ENCODE measurements around the gene PAX5. TPM values are rescaled to one million over a fixed set of nuclear protein-coding genes. Genes with fewer than 3 reads are reported as not detected.

The PAX5 gene
- total RNA-seq, 3 donors from 2014 or later, result 0.29 to 0.32 TPM; not detected in 1

DNA sequence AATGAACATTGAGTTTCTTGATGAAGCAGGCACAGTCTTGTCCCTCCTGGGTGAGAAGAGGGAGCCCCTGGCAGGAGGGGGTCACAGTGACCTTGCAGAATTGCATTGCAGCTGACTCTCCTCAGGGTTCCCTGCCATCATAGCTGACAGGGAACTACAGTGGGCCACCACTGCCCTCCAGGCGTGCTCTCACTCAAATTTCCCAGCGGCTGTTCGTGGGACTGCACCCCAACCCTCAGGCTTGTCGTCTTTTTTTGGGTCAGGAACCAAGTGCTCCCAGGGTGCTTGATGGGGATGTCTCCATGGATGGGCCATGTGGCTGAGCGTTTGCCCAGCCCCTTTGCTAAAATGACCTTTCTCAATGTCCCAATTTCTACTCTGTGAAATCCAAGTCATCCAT, 245.5 kb downstream of the PAX5 start:
- TF ChIP-seq, protein P1, sequence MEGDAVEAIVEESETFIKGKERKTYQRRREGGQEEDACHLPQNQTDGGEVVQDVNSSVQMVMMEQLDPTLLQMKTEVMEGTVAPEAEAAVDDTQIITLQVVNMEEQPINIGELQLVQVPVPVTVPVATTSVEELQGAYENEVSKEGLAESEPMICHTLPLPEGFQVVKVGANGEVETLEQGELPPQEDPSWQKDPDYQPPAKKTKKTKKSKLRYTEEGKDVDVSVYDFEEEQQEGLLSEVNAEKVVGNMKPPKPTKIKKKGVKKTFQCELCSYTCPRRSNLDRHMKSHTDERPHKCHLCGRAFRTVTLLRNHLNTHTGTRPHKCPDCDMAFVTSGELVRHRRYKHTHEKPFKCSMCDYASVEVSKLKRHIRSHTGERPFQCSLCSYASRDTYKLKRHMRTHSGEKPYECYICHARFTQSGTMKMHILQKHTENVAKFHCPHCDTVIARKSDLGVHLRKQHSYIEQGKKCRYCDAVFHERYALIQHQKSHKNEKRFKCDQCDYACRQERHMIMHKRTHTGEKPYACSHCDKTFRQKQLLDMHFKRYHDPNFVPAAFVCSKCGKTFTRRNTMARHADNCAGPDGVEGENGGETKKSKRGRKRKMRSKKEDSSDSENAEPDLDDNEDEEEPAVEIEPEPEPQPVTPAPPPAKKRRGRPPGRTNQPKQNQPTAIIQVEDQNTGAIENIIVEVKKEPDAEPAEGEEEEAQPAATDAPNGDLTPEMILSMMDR (IDR thresholded peaks at IDR 0.05), result no peak
- intact Hi-C loops (cut with DNase I, micrococcal nuclease), result no loop called here

GRCh38 chr9:36787709-36788108, 246.4 kb downstream of the PAX5 start:
- Histone ChIP-seq H3K36me3 (ENCODE audit: low read depth) (no peaks in the 10 kb centered on the region), H3K9me3 (no peaks in the 10 kb centered on the region), H3K4me1 (ENCODE audit: low read depth) (no peaks in the 10 kb centered on the region), H3K4me3 (no peak overlapping the region)
- intact Hi-C loops (cut with DNase I, micrococcal nuclease), result no loop called here
- TF ChIP-seq, protein P1 (IDR thresholded peaks at IDR 0.05), result no peak
- ATAC-seq, result no peak
- DNase-seq, result no peak

More for the DNA sequence above, 245.5 kb downstream of the PAX5 start:
- ATAC-seq (no peak), DNase-seq (no peak)
- Histone ChIP-seq H3K4me1 (ENCODE audit: low read depth) (no peaks in the 10 kb centered on the region), H3K36me3 (ENCODE audit: low read depth) (no peaks in the 10 kb centered on the region), H3K9me3 (peaks cover 7% of the 10 kb centered on the region), H3K4me3 (no peak overlapping the region)

Small RNAs within 50 kb of the gene (microRNA-seq; reads per million reads assigned to microRNA genes)
- gene MIR4475, result not detected
- gene MIR4476, result not detected
- not detected for gene MIR4540

Other genes with a start within 250 kb of the PAX5 start
- 10 to 100 TPM; 18.3 to 25.7 (median 19.7) TPM for gene ZCCHC7, start 86.3 kb upstream of the PAX5 start, total RNA-seq

All from mucosa of descending colon (tissue), 3 donors.